ENCODE results near the gene DIAPH3.
"Not testable (repeated sequence)": the region's sequence is repeated elsewhere in the genome, so short reads cannot be mapped to it uniquely, and the experiment has no call there.

The DIAPH3 gene

DNA sequence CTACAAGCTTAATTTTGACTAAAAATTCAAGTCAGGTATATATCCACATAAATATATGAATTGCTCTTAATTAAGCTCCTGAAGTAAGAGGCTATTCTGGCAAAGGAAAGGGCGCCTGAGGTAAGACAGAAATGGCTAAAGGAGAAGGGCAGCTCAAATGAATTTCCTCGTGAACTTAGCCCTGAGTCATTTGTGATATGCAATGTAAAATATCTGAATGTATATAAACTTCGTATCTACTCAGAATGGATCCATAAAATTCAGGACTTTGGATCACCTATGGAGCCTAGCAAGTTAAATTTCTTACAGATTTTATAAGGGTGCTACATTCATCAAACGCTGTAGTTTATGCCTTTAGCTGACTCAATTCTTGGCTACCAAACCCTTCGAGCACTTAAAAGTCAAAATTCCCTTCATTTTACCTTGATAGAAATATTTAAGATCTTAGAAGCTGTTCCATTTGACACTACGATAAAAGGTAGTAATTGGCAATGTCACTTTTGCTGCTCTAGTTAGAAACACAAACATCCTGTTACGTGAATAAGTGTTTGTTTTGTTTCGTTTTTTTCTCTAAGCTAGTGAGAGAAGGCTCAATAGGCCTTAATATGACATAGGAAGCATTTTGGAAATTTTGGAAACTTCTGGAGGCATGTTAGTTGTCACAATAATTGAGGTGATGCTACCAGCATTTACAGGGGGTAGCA, 69.2 kb downstream of the DIAPH3 start:
- DNase-seq: no peak

GRCh38 chr13:60093425-60094019, 70.2 kb downstream of the DIAPH3 start:
- no peak for DNase-seq

GRCh38 chr13:60091573-60091972, 72.2 kb downstream of the DIAPH3 start:
- no peak for DNase-seq

DNA sequence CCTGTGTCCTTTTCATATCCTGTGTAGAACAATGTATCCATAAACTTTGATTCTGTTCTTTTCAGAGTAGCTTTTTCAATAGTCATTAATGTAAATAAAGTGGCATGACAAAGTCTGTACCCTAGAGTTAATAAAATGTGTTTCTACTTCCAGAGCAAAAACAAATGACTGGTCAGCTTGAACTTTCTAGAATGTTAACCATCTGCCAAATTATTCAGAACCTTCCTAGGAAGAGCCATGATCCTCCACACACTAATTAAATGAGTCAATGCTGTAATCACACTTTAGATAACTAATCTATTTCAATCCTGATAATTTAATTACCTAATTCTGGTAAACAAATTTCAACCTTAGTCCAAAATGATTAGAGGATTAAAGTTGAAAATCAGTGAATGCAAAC, 73.2 kb downstream of the DIAPH3 start:
- DNase-seq: no peak

GRCh38 chr13:60083780-60084179, 79.9 kb downstream of the DIAPH3 start:
- DNase-seq: not testable (repeated sequence)

DNA sequence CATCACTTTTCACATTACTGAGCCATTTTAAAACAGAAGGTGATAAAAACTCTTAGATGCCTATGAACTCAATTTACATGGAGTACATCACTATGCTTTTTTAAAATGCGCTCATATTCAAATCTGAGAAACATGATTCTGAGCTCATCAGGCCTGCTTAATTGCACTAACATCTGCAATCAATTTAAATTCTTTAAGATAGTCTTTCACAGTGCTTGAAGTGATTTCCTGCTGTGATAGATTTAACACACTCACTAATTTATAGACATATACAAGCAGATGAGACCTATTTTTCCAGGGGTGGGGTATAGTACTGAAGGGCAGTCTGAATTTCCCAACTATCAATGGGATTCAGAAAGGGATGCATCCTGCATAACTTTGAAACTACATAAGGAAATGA, 82.9 kb downstream of the DIAPH3 start:
- DNase-seq: no peak

DNA sequence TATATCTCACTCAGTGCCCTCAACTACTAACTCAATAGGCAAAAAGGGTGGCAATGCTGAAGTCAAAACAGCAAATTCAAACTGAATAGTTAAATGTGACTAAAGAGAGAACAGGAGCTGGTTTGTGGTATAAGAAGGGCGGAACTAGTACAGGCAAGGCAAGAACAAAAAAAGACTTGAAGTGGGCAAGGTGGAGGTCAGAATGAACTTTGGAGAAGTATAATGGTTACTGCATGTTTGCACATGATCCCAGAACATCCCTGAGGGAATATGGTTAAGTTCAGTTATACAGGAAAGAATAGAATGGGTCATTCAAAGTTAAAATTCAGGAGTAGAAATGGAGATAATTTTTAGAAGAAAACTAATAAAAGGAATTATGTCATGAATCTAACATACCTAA, 85.5 kb downstream of the DIAPH3 start:
- no peak for DNase-seq

GRCh38 chr13:60075850-60076249, 87.9 kb downstream of the DIAPH3 start:
- DNase-seq: no peak

GRCh38 chr13:60074397-60074796, 89.3 kb downstream of the DIAPH3 start:
- no peak for DNase-seq

DNA sequence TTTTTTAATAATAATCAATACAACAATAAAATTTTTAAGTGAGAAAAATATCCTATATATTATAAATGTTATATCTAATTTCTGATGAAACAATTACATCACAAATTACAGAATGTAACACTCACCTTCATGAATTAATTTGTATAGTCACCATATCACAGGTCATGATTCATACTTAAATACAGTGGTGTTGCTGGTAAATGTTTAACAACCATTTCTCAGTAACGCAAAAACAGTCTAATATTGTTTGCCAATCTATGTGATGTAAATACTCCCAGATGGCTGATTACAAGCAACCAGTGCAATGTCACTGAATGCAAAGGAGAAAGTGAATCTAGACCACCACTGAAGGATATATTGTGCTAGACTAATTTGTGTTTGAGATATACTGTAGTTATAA, 97.5 kb downstream of the DIAPH3 start:
- no peak for DNase-seq

DNA sequence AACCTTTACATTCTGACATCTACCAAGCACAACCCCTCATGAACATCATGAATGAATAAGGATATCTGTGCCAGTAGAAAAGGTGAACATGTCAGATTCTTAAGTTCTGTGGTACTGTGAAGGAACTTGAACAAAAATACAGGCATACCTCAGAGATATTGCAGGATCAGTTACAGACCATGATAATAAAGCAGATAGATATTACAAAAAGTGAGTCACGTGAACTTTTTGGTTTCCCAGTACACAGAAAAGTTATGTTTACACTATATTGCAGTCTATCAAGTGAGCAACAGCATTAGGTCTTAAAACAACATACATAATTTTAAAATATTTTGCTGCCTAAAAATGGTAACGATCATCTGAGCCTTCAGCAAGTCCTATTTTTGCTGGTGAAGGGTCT, 101.2 kb downstream of the DIAPH3 start:
- no peak for DNase-seq

DNA sequence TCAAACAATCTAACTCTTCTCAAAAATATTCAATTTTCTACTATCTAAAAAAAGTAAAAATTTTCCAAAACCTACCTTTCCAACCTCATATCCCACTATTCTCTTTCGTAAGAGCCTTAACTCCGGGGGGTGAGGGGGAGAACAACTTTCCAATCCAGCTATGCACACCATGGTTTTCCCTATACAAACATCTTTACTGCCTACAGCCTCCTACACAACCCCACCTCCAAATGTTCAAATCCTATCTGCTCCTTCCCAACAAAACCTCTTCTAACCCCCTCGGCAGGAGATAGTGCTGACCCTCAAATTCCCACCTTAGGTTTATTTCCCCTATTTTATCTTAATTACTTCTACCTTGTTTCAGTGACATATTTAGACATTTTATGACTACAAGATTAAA, 102.0 kb downstream of the DIAPH3 start:
- no peak for DNase-seq

GRCh38 chr13:60051754-60052285, 111.9 kb downstream of the DIAPH3 start:
- DNase-seq: no peak

- not testable (repeated sequence) for DNase-seq
Observed at GRCh38 chr13:60048353-60048752, 115.4 kb downstream of the DIAPH3 start.

GRCh38 chr13:60047918-60048317, 115.8 kb downstream of the DIAPH3 start:
- DNase-seq: no peak

DNA sequence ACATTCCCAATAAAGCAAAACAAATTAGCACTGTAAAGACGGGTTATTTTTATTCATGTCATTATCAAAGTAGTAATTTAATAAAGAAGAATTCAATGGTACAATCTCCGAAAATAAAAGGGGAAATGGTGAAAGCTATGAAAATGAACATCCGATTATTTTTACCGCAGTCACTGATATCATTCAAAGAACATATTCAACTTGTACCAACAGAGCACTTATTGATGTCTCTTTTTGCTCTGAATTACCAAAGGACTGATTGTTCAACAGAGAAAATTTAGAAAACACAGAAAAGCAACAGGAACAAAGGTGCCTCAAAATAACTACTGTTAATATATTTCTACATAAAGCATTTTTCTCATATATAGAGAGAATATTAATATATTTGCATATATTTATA, 119.4 kb downstream of the DIAPH3 start:
- no peak for DNase-seq

- peak; percentile 10 for DNase-seq
Observed at GRCh38 chr13:60043262-60043661, 120.5 kb downstream of the DIAPH3 start.

DNA sequence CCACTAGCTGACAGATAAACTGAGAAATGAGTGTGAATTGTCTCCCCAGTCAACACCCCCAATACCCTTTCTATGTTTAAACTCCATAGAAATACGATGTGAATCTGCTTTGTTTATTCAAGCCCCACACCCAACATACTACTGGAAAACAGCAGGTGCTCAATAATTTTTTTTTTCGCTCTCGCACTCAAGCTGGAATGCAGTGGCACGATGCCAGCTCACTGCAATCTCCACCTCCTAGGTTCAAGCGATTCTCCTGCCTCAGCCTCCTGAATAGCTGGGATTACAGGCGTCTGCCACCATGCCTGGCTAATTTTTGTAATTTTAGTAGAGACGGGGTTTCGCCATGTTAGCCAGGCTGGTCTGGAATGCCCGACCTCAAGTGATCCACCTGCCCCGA, 123.1 kb downstream of the DIAPH3 start:
- DNase-seq: not testable (repeated sequence)

- no peak for DNase-seq
Observed at GRCh38 chr13:60035874-60036273, 127.9 kb downstream of the DIAPH3 start.

DNA sequence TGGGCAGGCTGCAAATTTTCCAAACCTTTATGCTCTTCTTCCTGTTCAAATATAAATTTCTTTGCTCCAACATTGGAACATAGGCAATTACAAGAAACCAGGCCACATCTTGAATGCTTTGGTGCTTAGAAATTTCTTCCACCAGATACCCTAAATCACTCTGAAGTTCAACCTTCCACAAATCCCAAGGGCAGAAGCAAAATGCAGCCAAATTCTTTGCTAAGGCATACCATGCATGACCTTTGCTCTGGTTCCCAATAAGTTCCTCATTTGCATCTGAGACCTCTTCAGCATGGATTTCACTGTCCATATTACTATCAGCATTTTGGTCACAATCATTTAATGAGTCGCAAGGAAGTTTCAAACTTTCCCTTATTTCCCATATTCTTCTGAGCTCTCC, 130.9 kb downstream of the DIAPH3 start:
- DNase-seq: no peak

DNA sequence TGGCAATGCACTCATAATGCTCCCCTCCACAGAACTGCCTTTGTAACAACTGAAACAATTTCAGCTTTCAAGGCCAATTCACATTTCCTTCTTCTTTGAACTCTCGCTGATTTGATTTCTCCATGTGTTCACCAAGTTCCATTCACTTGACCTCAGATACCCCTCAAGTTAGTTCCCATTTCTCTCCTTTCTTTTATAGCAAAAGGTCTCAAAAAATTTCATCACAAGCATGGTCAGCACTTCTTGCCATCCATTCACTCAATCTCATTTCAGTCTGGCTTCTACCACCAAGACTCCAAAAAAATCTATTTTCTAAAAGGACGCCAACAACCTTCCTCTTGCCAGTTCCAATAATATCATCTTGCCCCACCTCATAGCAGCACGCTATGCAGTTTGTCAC, 135.7 kb downstream of the DIAPH3 start:
- DNase-seq: no peak

DNA sequence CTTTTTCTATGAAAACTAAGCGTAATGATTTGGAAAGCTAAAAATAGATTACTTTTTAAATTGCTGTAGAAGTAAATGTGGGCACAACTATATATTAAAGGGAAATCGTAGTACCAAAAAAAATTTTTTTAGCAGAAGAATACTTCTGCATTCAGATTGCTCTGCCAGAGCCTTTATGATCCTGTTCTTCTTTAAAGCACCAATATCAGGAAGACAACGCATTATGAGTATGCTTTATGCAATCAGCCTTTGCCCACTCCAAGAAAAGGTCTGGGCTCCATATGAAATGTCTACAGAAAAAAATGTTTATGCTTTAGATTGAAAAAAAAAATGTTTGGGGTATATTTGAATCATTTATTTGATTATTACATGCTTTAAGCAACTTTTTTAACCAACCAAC, 137.4 kb downstream of the DIAPH3 start:
- DNase-seq: no peak

DNA sequence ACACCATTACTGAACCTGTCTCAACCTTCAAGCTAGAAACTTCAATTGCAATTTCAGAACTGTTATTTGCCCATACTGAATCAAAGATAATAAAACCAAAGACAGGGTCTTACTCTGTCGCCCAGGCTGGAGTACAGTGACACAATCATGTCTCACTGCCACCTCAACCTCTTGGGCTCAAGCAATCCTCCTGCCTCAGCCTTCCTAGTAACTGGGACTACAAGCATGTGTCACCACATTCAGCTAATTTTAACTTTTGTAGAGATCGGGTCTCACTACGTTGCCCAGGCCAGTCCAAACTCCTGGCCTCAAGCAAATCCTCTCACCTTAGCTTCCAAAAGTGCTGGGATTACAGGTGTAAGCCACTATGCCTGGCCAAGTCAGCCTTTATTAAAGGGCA, 143.4 kb downstream of the DIAPH3 start:
- no peak for DNase-seq

DNA sequence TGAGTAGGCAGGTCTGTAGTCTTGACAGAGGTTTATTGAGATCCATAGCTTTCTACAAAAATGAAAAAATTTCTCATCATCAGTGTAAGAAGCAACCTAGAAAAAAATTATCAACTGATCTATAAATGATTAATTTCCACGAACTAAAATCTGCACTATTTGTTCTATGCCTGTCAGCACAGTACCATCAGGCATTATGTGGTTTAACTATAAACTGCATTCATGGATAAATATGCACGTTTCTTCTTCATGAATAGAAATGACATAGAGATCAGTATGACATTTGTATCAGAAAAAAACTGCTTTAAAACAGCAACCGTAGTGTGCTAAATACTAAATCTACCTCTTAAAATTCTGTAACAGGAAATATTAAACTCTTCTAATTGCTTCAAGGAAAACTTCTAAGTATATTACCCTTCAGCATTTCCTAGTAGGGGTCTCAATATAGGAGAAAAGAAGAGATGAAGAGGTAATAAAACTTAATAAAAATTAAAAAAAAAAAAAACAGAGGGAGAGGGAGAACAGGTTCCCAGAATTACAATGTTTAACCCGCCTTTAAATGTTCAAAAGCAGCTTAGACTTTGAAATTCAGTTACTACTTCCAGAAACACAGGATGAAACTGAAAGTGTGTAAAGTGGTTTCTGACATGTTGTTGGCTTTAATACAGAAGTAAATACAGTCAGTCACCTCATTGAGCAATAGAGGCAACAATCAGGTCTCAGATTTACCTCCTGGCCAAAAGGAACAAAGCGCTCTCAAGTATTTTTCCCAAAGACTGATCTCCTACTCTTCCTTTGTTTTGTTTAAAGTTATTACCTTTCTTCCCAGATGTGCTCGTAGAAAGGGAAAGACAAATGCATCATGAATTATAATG, 144.4 kb downstream of the DIAPH3 start:
- DNase-seq: no peak

All from NCI-H2227 treated with DMSO at 0.1 percent for 48 hours (cell line).